Stimulated activated CD4-positive, alpha-beta T cell treated with anti-CD3 and anti-CD28 coated beads, Interleukin-12 subunit alpha, Interleukin-12 subunit beta, amount 100 ng/mL, for 48 hours (primary cell): ENCODE measurements around the gene IL18.
"Not testable (repeated sequence)": the region's sequence is repeated elsewhere in the genome, so short reads cannot be mapped to it uniquely, and the experiment has no call there.

Experiments
- DNase-seq, 3 donors: peaks; one replicate each; pipeline ENCODE4 v3.0.0-alpha.2; 2020; ENCODE audit warnings: low read depth in 2 of 3, low spot score in 1 of 3

The IL18 gene

GRCh38 chr11:112172362-112172994 lies 8.6 kb upstream of the IL18 start:
- no peak for DNase-seq

DNA sequence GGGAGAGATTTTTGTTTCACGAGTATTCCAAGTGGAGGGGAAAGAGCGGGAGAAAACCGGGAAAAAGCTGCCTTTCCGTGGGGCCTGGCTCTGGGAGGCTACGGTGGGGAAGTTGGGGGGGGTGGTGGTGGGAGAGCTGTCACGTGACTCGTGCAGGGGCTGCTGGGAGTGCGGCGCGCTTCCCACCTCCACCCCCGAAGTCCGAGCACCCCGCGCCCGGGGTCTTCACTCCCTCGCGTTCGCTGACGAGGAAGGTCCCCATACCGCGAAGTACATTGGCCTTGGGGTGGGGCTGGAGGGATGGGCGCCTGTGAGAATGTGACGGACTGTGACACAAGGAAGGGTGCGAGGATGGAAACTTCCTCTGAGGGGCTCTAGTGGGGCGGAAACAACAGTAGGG lies 3.3 kb upstream of the IL18 start, which contains the start of gene TEX12:
Gene TEX12, plus strand, starts transcription at position 228 of the 400 bp plus-strand sequence. CDS start 1,897 bp downstream, outside the sequence.
- no peak for DNase-seq

DNA sequence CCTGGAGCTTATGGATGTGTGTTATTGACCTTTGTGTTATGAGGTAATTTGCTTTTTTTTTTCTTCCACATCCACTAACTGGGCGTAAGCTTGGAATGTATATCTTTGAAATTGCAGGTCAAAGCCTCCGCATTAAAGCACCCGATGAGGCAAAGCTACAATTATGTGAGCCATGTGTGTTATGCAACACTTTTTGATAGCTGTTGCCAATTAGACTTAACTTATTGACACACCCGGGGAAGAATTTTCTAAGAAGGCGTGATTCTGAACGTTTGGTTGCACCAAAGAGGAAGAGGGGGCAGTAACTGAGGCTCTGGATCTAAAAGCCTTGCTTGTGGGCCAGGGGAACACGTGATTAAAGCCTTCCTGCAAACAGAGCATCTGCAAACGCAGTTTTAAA lies 2.7 kb upstream of the IL18 start:
- DNase-seq, result no peak

- no peak for DNase-seq
Measured at GRCh38 chr11:112165049-112165448, 1.2 kb upstream of the IL18 start.

DNA sequence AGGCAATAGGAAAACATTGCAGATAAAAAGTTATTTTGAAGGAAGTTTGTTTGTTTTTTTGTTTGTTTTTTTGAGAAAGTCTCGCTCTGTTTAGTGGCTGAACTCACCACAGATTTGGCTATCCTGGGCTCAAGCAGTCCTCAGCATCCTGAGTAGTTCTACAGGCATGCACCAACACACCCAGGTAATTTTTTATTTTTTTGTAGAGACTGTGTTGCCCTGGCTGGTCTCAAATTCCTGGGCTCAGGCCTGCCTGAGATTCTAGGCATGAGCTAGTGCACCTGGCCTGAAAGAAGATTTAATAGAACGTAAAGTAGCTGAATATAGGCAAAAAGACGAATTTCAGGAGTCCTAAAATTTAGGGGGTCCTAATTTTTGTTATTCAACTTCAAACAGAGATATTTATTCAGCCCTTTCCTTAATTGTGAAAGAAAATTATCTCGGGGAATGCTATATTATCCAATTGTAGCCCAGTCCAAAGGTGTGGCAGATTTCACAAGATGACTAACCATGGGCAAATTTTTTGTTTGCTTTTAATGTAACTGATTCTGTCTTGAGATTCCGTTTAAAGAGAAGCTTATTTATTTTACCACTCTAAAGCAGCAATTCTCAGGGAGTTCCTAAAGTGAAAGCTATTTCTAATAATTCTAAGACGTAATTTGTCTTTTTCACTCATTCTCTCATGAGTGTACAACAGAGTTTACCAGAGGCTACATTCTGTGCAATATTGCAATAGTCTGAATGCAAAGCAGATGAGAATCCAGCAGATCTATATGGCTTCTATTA lies 940 bp downstream of the IL18 start:
- DNase-seq, result no peak

- DNase-seq, result not testable (repeated sequence)
Measured at GRCh38 chr11:112162200-112162599, 1.7 kb downstream of the IL18 start.

- DNase-seq, result no peak
Measured at GRCh38 chr11:112161012-112161411, 2.9 kb downstream of the IL18 start.

GRCh38 chr11:112160091-112160848 lies 3.6 kb downstream of the IL18 start:
- DNase-seq, result no peak

GRCh38 chr11:112159098-112160065 lies 4.5 kb downstream of the IL18 start:
- DNase-seq, result no peak

GRCh38 chr11:112156956-112157766 lies 6.7 kb downstream of the IL18 start:
- no peak for DNase-seq

DNA sequence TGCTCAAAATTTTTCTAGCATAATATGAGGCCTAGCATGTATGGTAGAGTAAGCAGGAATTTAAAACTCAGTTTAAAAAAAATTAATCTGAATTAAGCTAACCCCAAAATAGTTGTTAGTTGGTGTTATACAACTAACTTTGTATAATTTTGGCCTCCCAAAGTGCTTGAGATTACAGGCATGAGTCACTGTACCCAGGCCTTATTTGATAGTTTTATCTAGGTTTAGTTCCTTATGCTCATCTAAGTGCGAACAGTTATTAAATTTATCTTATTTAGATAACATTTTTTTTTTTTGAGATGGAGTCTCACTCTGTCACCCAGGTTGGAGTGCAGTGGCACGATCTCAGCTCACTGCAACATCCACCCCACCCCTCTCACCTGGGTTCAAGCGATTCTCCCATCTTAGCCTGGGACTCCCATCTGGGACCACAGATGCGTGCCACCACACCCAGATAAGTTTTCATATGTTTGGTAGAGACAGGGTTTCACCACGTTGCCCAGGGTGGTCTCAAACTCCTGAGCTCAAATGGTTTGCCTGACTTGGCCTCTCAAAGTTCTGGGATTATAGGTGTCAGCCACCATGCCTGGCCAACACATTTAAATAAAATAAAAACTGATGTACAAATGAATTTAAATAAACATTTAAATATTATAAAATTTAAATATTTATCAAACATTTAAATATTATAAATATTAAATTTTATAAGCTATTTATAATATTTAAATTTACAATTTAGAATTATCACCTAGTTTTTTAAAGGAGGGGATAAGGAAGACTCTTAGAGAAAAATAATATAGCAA lies 7.5 kb downstream of the IL18 start:
- DNase-seq, result no peak

DNA sequence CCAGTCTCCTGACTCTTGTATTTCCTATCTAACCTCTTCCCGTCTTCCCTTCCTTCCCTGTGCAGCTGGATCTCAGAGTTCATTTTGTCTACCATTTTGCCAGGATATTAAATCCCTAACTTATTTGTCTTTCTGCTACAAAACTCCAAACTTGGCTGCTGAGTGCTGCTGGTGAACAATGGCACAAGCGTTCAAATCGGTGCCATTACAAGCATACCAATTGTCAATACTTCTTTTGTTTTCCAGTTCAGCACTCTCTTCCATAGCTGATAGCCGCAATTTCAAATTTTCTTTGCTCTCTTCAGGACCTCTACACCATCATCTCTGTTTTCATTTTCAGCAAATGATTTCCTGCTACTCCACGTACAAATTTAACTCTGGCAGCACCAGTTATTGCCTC lies 13.4 kb downstream of the IL18 start:
- no peak for DNase-seq

DNA sequence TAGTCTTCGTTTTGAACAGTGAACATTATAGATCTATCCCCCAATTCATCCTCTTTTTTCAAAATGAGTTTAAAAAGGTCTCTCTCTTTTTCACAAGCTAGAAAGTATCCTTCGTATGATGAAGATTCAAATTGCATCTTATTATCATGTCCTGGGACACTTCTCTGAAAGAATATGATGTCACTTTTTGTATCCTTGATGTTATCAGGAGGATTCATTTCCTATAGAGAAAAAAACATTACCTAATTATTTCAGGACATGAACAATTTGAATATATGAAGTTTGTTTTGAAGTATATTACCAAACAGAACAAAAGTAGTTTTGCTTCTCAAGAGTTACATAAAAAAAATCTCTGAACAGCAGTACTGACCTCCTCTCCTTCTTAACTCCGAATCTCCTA lies 20.3 kb downstream of the IL18 start:
- no peak for DNase-seq

DNA sequence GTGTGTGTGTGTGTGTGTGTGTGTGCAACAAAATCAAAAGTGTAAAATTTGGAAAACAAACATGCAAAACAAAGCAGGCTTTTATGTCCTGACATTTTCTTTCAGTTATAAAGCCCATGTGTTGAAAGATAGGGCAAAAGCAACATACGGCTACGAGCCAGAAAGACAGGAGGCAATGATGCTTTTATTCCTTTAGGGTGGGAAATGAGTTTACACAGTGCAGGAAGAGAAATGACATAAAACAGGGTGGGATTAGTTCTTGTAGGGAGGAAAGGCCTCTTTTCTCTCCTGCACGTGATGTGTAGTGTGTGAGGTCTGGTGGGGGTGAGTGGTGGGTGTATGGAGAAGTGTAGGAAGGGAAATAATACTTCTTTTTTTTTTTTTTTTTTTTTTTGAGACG lies 29.4 kb downstream of the IL18 start:
- DNase-seq, result no peak

DNA sequence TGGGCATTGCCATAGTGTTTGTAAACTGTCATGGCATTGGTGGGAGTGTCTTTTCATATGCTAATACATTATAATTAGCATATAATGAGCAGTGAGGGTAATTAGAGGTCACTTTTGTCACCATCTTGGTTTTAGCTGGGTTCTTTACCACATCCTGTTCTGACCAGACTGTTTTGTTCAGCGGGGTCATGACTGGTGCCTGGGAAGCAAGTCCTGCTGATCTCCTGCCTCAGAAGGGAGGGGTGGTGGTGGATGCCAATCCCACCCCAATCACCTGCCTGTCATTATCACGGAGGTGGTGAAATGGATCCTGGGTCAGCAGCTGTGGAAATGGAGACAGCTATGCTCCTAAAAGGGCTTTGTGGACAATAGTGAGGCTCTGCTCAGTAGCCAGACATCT lies 31.2 kb downstream of the IL18 start:
- no peak for DNase-seq

GRCh38 chr11:112129656-112130055 lies 34.2 kb downstream of the IL18 start:
- no peak for DNase-seq

- no peak for DNase-seq
Measured at GRCh38 chr11:112128483-112129121, 35.3 kb downstream of the IL18 start.

- DNase-seq, result no peak
Measured at GRCh38 chr11:112127056-112127455, 36.8 kb downstream of the IL18 start.

GRCh38 chr11:112123129-112123528 lies 40.8 kb downstream of the IL18 start:
- no peak for DNase-seq
